ENCODE measurements around the gene ZNF385B. TPM values are rescaled to one million over a fixed set of nuclear protein-coding genes. Genes with fewer than 3 reads are reported as not detected.

ZNF385B gene
- polyA plus RNA-seq (2011; rRNA removed) (not detected in 2 replicates), polyA minus RNA-seq (2011; rRNA and poly(A)+ RNA removed) (not detected in 2 replicates)

DNA sequence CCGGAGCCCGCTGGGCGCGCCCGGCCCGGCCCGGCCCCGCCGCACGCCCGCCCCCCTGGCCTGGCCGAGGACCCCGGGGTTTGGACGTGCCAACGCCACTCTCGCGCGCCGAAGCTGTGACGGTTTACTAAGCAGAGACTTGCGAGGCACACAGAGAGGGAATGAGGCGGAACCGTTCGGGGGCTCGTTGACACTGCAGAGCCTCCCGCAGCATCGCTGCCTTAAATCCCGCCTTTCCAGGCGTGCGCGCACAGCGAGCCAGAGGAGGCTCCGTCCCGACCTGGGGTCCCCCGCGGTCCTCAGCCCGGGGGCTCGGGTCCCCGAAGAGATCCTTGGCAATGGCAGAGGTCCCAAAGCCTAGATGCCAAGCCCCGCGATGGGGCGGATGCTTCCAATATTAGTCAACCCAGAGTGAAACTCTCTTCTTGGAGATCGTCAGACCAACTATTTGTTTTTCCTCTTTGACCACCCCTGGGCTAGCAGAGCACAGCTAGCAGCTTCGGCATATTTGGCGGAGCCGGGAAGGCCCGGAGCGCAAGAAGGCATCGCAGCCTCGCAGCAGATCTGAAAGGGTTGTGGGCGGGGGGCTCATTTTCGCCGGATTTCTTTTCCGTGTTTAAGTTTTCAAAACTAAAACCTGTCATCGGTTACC lies at the start of gene ZNF385B:
TSS of gene ZNF385B (minus strand) at position 197 of the 652 bp plus-strand sequence.
- H3K27me3 ChIP-seq (ENCODE audit: control insufficient read depth, insufficient read depth, low read length): peaks cover 30% of the 10 kb centered on the region
- H3K27ac ChIP-seq (ENCODE audit: low read depth, low read length): no peak within 1 kb of the TSS
- TF ChIP-seq CTCF (IDR thresholded peaks at IDR 0.05; ENCODE audit: low read depth, low read length): no peak
- H3K4me3 ChIP-seq (ENCODE audit: low read depth, low read length): peak within 1 kb of the TSS; percentile 59
- DNase-seq (ENCODE audit: low read depth, low spot score): no peak
- ChIA-PET POLR2A (no interaction called here), CTCF (no interaction called here)
- no peaks in the 10 kb centered on the region for H3K9me3 ChIP-seq (ENCODE audit: control insufficient read depth, insufficient read depth, low read length)

- no peak overlapping the region for H3K4me3 ChIP-seq (ENCODE audit: low read depth, low read length)
- no peak for TF ChIP-seq CTCF (IDR thresholded peaks at IDR 0.05; ENCODE audit: low read depth, low read length)
- no peaks in the 10 kb centered on the region for H3K27me3 ChIP-seq (ENCODE audit: control insufficient read depth, insufficient read depth, low read length)
- H3K27ac ChIP-seq (ENCODE audit: low read depth, low read length): no peak overlapping the region
- ChIA-PET CTCF (no interaction called here), POLR2A (no interaction called here)
- no peaks in the 10 kb centered on the region for H3K9me3 ChIP-seq (ENCODE audit: control insufficient read depth, insufficient read depth, low read length)
- DNase-seq (ENCODE audit: low read depth, low spot score): no peak
These were observed 49.3 kb upstream of the ZNF385B start for GRCh38 chr2:179910735-179911113.

GRCh38 chr2:179909845-179910734 lies 48.7 kb upstream of the ZNF385B start:
- POLR2A ChIA-PET: no interaction called here
- no peak for TF ChIP-seq CTCF (IDR thresholded peaks at IDR 0.05; ENCODE audit: low read depth, low read length)
- Histone ChIP-seq H3K27ac (ENCODE audit: low read depth, low read length) (no peak overlapping the region), H3K9me3 (ENCODE audit: control insufficient read depth, insufficient read depth, low read length) (no peaks in the 10 kb centered on the region), H3K27me3 (ENCODE audit: control insufficient read depth, insufficient read depth, low read length) (no peaks in the 10 kb centered on the region), H3K4me3 (ENCODE audit: low read depth, low read length) (no peak overlapping the region)
- no peak for DNase-seq (ENCODE audit: low read depth, low spot score)
- CTCF ChIA-PET: no interaction called here

GRCh38 chr2:179900655-179901054 lies 39.2 kb upstream of the ZNF385B start:
- H3K27me3 ChIP-seq (ENCODE audit: control insufficient read depth, insufficient read depth, low read length): no peaks in the 10 kb centered on the region
- H3K27ac ChIP-seq (ENCODE audit: low read depth, low read length): no peak overlapping the region
- no peak for TF ChIP-seq CTCF (IDR thresholded peaks at IDR 0.05; ENCODE audit: low read depth, low read length)
- no peak for DNase-seq (ENCODE audit: low read depth, low spot score)
- ChIA-PET POLR2A (no interaction called here), CTCF (interaction anchor here (0.9 kb wide), 1 partner anchor 59 kb away, joined by 3 read pairs; no protein-coding TSS in a partner anchor)
- no peak overlapping the region for H3K4me3 ChIP-seq (ENCODE audit: low read depth, low read length)
- H3K9me3 ChIP-seq (ENCODE audit: control insufficient read depth, insufficient read depth, low read length): no peaks in the 10 kb centered on the region

DNA sequence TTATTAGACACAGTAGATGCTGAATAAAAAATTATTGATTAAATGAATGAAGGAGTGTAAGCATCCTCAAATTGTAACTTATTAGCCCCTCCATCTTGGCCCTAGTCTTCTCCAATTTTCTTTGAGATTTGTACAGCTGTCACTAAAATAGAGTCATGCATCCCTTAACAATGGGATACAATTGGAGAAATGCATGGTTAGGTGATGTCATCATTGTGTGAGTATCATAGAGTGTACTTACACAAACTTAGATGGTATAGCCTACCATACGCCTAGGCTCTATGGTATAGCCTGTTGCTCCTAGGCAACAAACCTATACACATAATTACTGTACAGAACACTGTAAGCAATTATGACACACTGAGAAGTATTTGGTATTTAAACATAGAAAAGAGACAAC lies 38.3 kb upstream of the ZNF385B start:
- no peak for DNase-seq (ENCODE audit: low read depth, low spot score)
- H3K27ac ChIP-seq (ENCODE audit: low read depth, low read length): no peak overlapping the region
- H3K4me3 ChIP-seq (ENCODE audit: low read depth, low read length): no peak overlapping the region
- no peaks in the 10 kb centered on the region for H3K9me3 ChIP-seq (ENCODE audit: control insufficient read depth, insufficient read depth, low read length)
- ChIA-PET POLR2A (no interaction called here), CTCF (interaction anchor here (0.7 to 1.2 kb wide), 4 partner anchors 20 to 62 kb away, joined by 3 read pairs; no protein-coding TSS in a partner anchor)
- TF ChIP-seq CTCF (IDR thresholded peaks at IDR 0.05; ENCODE audit: low read depth, low read length): no peak
- H3K27me3 ChIP-seq (ENCODE audit: control insufficient read depth, insufficient read depth, low read length): no peaks in the 10 kb centered on the region
